ENCODE results near the gene DNAJC27. TPM values are rescaled to one million over a fixed set of nuclear protein-coding genes. Genes with fewer than 3 reads are reported as not detected.

DNAJC27 gene
- total and polyA plus RNA-seq, 3 donors from 2014 or later, result 33.3 to 59.7 (median 36.7) TPM

GRCh38 chr2:24912986-24913385 is 58.8 kb downstream of the DNAJC27 start:
- Histone ChIP-seq H3K4me1 (peaks cover 8% of the 10 kb centered on the region), H3K27me3 (no peaks in the 10 kb centered on the region), H3K4me3 (no peak overlapping the region), H3K9me3 (no peaks in the 10 kb centered on the region), H3K27ac (no peak overlapping the region), H3K36me3 (ENCODE audit: low read depth, missing control alignments) (no peaks in the 10 kb centered on the region)
- intact Hi-C loops (cut with DNase I; ENCODE audit: low total_unique reads), result no loop called here
- DNase-seq, result no peak
- TF ChIP-seq POLR2A (IDR thresholded peaks at IDR 0.05) (no peak), CTCF (IDR thresholded peaks at IDR 0.05) (no peak)
- WGBS, 2 donors, result 82 to 84% methylated on average over 10 of the region's 10 CpGs

GRCh38 chr2:24912523-24912922 is 59.2 kb downstream of the DNAJC27 start:
- DNase-seq, result no peak
- WGBS, 2 donors, result 82 to 89% methylated on average over 7 of the region's 7 CpGs
- H3K27ac ChIP-seq, result no peak overlapping the region
- no peaks in the 10 kb centered on the region for H3K36me3 ChIP-seq (ENCODE audit: low read depth, missing control alignments)
- no peaks in the 10 kb centered on the region for H3K27me3 ChIP-seq
- H3K4me3 ChIP-seq, result no peak overlapping the region
- H3K4me1 ChIP-seq, result peaks cover 4% of the 10 kb centered on the region
- intact Hi-C loops (cut with DNase I; ENCODE audit: low total_unique reads), result no loop called here
- H3K9me3 ChIP-seq, result no peaks in the 10 kb centered on the region
- TF ChIP-seq POLR2A (IDR thresholded peaks at IDR 0.05) (no peak), CTCF (IDR thresholded peaks at IDR 0.05) (no peak)

GRCh38 chr2:24910245-24910644 is 61.5 kb downstream of the DNAJC27 start:
- no peak for TF ChIP-seq CTCF (IDR thresholded peaks at IDR 0.05)
- TF ChIP-seq POLR2A (IDR thresholded peaks at IDR 0.05), result no peak
- Histone ChIP-seq H3K4me1 (no peaks in the 10 kb centered on the region), H3K9me3 (no peaks in the 10 kb centered on the region), H3K4me3 (no peak overlapping the region), H3K27ac (no peak overlapping the region), H3K27me3 (no peaks in the 10 kb centered on the region), H3K36me3 (ENCODE audit: low read depth, missing control alignments) (no peaks in the 10 kb centered on the region)
- intact Hi-C loops (cut with DNase I; ENCODE audit: low total_unique reads), result no loop called here
- DNase-seq, result no peak
- 96 to 99% methylated on average over 3 of the region's 3 CpGs for WGBS, 2 donors

GRCh38 chr2:24909555-24910177 is 62.1 kb downstream of the DNAJC27 start:
- Histone ChIP-seq H3K9me3 (no peaks in the 10 kb centered on the region), H3K27ac (no peak overlapping the region)

More at GRCh38 chr2:24909555-24910177, 62.1 kb downstream of the DNAJC27 start:
- TF ChIP-seq CTCF (IDR thresholded peaks at IDR 0.05) (no peak), POLR2A (IDR thresholded peaks at IDR 0.05) (no peak)
- intact Hi-C loops (cut with DNase I; ENCODE audit: low total_unique reads), result no loop called here
- no peaks in the 10 kb centered on the region for H3K36me3 ChIP-seq (ENCODE audit: low read depth, missing control alignments)
- H3K27me3 ChIP-seq, result no peaks in the 10 kb centered on the region
- no peak for DNase-seq
- H3K4me1 ChIP-seq, result no peaks in the 10 kb centered on the region
- 84 to 86% methylated on average over 5 of the region's 5 CpGs for WGBS, 2 donors
- H3K4me3 ChIP-seq, result no peak overlapping the region

Measured in testis (tissue), 3 donors.